A549 treated with ZK216348 at 1 μM for 4 hours (cell line): ENCODE results near the gene PRM3. TPM values are rescaled to one million over a fixed set of nuclear protein-coding genes. Genes with fewer than 3 reads are reported as not detected.

Experiments used
- total RNA-seq: library from RNA; stranded (reverse); fragments of 200-300 nt; extraction: Qiagen RNA extraction; gene quantifications from 5 replicates; pipeline ENCODE4 v1.2.3, GENCODE V29; 2022; ENCODE audit warnings: low read depth

Gene PRM3
- total RNA-seq: not detected in 5 replicates

GRCh38 chr16:11272921-11273720 lies at the start of gene PRM3:
TSS of gene PRM3 (minus strand) at chr16:11273629. CDS start at chr16:11273595, 34 bp downstream.

DNA sequence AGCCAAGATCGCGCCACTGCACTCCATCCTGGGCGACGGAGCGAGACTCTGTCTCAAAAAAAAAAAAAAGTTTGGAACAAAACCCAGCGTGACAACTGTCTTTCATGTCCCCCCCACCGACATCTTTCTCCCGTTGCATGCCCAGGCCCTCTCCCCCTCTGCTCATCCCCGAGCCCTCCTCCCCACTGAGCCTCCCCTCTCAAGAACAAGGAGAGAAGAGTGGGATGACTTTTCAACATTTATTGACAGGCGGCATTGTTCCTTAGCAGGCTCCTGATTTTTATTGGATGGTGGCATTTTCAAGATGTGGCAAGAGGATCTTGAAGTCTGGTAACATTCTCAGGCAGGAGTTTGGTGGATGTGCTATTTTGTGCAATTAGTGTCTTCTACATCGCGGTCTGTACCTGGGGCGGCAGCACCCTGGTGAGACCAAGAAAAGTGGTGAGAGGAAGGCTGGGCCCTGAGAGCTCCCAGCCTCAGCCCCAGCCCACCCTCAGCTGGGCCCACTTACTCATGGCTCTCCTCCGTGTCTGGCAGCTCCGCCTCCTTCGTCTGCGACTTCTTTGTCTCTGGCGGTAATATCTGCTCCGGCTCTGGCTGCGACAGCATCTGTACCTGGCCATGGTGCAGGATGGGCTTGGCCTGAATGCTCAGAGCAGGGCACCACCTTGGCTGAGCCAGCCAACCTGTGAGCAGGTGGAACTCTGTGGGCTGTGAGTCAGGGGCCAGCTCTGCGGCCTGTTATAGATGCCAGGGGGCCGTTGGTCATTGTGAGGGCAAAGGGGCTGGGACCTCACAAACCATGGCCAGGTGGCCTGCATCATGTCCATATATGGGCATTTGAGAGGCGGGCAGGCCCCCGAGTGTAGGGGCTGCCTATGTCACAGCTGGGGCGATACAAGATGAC lies 7.4 kb upstream of the PRM3 start, which contains the start of gene PRM1:
TSS of gene PRM1 (minus strand) at position 715 of the 907 bp plus-strand sequence. CDS start at position 623, 92 bp downstream.

DNA sequence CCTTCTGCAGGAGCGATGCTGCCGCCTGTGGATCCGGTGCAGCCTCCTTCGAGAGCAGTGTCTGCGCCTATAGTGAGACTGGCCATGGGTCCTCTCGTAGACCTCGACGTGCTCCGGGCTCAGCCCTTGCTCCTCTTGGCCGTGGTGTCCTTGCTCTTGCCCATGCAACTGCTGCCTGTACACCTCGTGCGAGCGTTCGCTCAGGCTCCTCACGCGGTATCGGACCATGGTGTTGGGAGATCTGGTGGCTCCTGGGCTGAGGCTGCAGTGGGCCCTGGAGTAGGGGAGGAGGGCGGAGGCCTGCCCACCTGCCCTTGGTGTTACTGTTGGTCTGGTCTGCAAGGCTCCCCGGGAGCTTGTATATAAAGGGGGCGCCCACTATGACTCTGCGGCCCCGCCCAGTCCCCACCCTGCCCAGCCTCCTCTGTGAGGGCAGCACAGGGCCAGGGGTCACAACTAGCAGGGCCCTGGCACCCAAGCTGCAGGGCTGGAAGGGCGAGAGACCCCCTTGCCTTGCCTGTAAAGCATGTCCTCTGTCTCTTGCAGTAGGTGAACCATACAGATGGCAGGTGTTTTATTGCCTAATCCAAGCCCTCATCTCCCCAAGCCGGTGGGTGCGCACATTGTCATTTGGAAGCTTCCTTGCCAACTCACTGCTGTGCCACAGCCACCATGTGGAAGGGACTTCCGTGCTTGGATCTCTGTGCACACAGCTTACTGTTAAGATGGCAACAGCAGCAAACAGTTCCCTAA lies 2.9 kb upstream of the PRM3 start, which contains the start of gene PRM2:
TSS of gene PRM2 (minus strand) at position 338 of the 753 bp plus-strand sequence. CDS start at position 228, 110 bp downstream.

GRCh38 chr16:11268921-11269375 lies 4.5 kb downstream of the PRM3 start, which contains the start of gene TNP2:
TSS of gene TNP2 (minus strand) at chr16:11269325. CDS start at chr16:11269262, 63 bp downstream.

DNA sequence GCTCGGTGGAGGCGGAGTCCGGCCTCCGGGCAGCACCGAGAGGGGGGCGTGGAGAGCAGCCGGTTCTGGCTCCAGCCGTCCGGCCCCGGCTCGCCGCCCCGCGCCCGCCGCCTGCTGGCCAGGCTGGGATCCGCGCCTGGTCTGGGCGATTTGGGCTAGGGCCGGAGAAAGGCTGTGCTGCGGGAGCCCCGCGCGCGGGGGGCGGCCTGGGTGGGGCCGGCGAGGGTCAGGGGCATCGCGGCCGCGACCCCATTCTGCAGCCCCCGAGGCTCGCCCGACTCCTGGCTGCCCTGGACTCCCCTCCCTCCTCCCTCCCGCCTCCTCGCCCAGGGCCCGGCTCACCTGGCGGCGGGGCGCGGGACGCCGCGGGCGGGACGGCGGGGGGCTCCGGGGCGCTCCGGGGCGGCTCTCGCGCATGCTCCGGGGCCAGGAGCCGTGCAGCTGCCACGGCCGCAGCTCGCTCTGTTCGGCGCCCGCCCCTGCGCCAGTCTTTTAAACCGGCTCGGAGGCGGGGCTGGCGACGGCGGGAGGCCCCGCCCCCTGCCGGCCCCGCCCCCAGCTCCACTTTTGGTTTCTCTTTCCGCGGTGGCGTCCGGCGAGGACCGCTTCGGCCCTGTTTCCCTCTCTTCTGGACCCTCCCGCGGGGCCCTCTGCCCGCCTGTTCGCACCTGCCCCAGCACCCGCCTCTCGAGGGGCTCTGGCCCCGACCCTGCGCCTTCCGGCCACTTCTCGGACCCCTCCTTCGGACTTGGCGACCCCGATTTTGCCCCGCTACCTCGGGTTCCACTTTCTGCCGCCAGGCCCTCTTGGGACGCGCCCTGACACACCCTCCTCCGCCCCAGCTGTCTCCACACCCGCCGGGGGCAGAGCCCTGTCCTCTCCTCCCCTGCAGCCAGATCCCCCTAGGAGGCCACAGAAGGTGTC lies 17.4 kb downstream of the PRM3 start, which contains the start of gene SOCS1:
TSS of gene SOCS1 (minus strand) at position 468 of the 924 bp plus-strand sequence. CDS start 726 bp downstream, outside the sequence.

Other genes starting within 250 kb of the PRM3 start
- 1.9 to 5.9 TPM (median 4.4 TPM) in 5 replicates for gene SOCS1, start 17.4 kb downstream of the PRM3 start, total RNA-seq
- gene TNP2, start 4.3 kb downstream of the PRM3 start, total RNA-seq: not detected in 5 replicates
- gene PRM2, start 2.9 kb upstream of the PRM3 start, total RNA-seq: not detected in 5 replicates
- gene PRM1, start 7.7 kb upstream of the PRM3 start, total RNA-seq: not detected in 5 replicates
- 21.3 to 37.1 TPM (median 33.3 TPM) in 5 replicates for gene RMI2, start 71.8 kb upstream of the PRM3 start, total RNA-seq